GM18508 (cell line): ENCODE data around the gene NEDD4L.

Experiments used
- ATAC-seq: cut with Tn5 transposase; IDR thresholded peaks from one replicate; pipeline ENCODE4 v1.9.1; 2021; ENCODE audit warnings: moderate number of reproducible peaks; ENCODE audit not compliant: insufficient read depth, unreplicated experiment

NEDD4L gene

GRCh38 chr18:58324824-58325480 is 280.9 kb downstream of the NEDD4L start:
- ATAC-seq: no peak

GRCh38 chr18:58325494-58325893 is 281.5 kb downstream of the NEDD4L start:
- ATAC-seq: no peak

GRCh38 chr18:58334061-58334460 is 290.0 kb downstream of the NEDD4L start:
- ATAC-seq: no peak

- ATAC-seq: no peak
Measured at GRCh38 chr18:58335223-58335622, 291.2 kb downstream of the NEDD4L start.

GRCh38 chr18:58335821-58336220 is 291.8 kb downstream of the NEDD4L start:
- no peak for ATAC-seq

DNA sequence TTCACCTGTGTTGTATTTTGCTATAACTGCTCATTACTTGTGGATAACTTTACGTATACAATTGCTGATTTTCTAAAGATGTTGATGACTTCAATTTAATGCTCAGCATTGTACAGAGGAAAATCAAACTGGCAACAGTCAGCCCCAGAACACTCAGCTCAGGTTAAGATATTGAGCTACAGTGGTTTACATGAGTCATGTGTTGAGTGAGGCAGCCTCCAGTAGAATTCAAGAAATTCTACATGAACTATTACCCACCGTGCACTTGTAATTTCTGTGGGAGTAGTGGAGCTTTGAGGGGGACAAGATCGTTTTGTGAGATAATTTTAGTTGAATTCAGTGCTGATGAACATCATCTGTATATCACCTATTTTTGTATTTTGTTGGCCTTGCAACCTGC is 292.6 kb downstream of the NEDD4L start:
- no peak for ATAC-seq

GRCh38 chr18:58337285-58337684 is 293.3 kb downstream of the NEDD4L start:
- no peak for ATAC-seq

- no peak for ATAC-seq
Measured at GRCh38 chr18:58337686-58338085, 293.7 kb downstream of the NEDD4L start.

- no peak for ATAC-seq
Measured at GRCh38 chr18:58338141-58338540, 294.1 kb downstream of the NEDD4L start.

DNA sequence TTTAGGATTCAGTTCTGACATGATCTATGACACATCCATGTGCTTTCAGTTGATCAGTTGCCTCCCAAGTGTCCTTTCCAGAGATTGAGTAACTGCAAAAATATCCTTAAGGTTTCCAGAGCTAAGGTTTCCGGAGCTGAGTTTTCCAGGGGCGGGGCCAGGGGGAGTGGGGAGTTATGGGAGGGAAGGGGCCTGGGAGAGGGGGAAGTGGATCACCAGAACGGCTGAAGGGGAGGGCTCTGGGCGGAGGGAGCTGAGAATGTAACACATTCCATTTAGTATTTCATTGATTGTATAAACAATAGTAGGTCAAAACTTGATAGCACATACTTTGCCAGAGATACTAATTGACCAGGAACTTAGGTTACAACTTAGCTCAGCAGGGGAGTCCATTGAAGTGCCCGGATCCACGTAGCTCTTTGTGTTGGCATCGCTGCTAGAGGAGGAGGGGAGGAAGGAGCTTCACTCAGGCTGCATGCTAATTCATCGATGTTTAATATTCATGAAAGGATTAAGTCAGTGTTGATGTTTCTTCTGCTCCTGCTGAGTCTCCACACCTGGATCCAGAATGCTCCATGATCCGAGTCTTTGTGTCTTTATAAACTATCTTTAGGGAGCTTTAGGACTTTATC is 295.1 kb downstream of the NEDD4L start:
- no peak for ATAC-seq

DNA sequence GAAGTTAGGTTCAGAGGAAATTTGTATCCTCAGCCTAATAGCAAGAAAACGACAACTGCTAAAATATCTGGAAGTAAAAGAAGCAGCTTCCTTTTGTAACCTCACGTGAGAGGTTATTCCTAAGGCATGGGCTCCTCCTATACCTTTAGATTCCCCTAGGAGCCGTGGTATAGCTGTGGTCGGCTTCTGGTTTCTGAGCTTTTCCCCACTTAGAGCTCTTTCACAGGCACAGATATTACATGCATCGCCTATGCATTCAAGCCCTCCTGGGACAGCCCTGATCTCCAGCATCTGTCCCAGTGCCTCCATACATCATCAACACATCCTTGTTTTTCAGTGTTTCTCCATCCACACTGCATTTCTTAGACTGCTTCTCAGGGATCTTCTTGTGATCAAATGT is 295.9 kb downstream of the NEDD4L start:
- no peak for ATAC-seq

DNA sequence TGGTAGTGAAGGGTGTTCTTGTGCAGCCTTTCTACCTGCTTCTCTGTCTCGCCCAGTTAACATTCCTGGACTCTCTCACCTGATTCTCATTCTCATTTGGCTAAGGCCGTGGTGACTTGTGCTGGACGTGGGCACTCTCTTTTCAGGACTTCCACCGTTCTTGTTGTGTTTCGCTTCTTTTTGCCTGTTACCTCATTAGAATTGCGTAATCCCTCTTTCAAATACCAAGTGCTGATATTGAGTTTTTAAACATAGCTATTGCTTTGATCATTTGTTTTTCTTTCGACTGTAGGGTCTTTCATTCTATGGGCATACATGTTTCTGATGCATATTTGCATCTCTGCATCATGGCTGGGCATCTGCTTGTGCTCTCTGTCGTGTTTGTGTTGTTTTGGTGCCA is 297.9 kb downstream of the NEDD4L start:
- no peak for ATAC-seq

DNA sequence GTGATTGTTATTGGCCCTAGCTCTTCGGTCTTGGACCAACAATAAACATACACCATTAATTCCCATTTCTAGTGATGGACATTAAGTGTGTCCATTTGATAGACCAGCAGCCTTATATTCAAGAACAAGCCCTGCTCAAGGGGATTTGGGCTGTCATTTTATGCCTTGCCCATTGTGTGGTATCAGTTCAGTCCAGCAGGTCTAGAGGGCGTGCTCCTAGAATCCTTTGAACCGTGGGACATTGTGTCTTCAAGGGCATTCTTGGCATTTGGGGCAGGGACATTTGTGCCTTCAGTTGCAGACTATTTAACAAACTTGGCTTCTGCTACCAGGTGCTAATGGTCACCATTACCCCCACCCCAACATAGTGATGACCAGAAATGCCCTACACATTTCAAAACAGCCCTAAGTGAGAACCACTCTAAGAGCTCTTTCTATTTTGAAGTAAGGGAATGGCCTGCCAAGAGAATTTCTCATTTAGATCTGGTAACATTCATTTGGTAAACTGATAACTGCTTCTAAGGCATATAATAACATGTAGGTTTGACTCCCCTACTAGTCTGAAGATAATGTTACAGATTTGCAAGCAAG is 300.1 kb downstream of the NEDD4L start:
- ATAC-seq: no peak

- no peak for ATAC-seq
Measured at GRCh38 chr18:58344861-58345463, 300.9 kb downstream of the NEDD4L start.

- ATAC-seq: no peak
Measured at GRCh38 chr18:58345875-58346274, 301.8 kb downstream of the NEDD4L start.

DNA sequence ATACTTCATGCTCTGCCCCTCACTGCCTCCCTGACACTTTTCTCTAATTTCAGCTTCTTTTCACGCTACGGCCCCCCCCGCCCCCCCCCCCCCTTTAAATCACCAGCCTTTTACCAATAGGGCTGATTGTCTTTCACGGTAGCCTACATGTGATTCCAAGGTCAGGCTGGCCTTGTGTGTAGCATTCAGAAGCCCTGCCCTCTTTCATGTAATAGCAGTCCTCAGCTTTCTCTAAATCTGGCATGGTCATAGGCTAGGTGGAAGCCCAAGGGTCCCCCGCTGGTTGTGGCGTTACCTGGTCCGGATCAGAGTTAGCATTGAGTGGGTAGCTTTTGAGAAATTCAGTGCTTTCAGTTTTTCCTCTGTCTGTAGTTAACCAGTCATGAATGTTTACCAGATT is 303.1 kb downstream of the NEDD4L start:
- ATAC-seq: no peak

DNA sequence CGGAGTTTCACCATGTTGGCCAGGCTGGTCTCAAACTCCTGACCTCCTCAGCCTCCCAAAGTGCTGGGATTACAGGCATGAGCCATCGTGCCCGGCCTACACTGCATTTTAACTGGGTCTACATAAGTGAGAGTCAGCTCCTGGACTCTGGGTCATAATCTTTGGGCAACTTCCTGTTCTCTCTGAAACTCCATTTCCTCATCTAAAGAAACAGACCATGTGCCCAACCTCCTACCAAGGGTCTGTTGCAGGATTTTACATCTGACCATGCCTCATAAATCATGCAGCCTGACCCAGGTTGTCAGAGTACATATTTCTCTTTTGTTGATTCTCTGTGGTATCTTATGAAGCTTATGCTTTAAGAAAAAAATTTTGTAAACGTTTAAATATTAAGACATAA is 304.5 kb downstream of the NEDD4L start:
- ATAC-seq: no peak

GRCh38 chr18:58348951-58349350 is 304.9 kb downstream of the NEDD4L start:
- ATAC-seq: no peak

DNA sequence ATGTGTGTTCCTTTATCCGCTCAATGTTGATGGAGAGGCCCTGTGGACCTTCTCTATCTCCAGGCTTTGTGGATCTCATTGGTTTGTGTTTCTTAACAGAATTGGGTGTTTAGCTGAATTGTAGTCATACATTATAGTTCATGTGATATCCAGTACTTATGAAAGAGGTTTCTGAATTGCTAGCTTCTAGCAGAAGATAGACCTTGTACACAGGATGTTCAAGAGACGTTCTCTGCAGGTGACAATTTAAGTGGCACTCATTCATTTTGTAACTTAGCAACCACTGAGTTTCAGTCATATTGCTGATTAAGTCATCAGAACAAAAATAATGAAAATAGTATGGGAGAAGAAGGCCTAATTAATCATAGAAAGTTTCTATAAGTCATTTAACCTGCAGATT is 305.6 kb downstream of the NEDD4L start:
- no peak for ATAC-seq

DNA sequence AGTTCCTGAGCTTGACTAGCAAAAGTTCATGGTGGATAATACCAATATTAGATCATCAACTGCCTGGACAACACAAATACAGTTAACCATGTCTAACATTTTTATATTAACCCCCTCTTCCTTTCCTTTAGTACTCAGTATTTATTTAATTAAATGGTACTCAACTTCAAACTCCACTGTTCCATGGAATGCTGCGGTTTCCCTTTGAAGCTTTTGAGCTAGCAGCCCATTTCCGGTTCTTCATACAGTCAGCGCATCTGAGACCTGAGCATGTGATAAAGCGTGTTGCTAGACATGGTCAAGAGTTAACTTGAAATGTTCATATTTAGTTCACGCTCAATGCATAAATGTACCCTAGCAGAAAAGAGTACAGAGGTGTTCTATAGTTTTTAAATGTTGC is 306.5 kb downstream of the NEDD4L start:
- ATAC-seq: no peak

DNA sequence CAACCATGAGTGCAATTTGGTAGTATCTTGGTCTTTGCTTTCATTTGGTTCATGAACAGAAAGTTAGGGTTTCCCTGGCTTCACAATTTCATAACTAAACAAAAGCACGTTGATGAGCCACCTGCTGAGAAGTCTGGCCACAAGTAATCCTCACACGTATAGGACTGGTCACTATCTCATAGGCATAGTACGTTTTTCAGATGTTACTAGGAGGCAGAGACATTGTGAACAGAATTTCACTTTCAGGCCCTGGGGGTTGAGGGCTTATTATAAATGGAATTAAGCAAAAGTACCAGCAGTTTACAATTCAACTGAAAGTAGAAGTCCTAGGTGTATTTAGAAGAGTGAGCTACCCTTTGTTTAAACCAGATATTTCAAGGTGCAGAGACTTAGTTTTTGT is 307.8 kb downstream of the NEDD4L start:
- ATAC-seq: no peak

- no peak for ATAC-seq
Measured at GRCh38 chr18:58353581-58353980, 309.6 kb downstream of the NEDD4L start.
